AG04450 (cell line): ENCODE results near the gene SRRM1. TPM values are rescaled to one million over a fixed set of nuclear protein-coding genes. Genes with fewer than 3 reads are reported as not detected.

Experiments used
- CTCF ChIA-PET: fragments of 300-600, 350-600 bp; formaldehyde crosslinking; extraction: SDS; loops from one replicate; lab custom pipeline; 2022; ENCODE audit warnings: antibody characterized with exemption, inconsistent platforms; lab: Charles Lee
- POLR2A ChIA-PET: fragments of 350-600 bp; formaldehyde crosslinking; extraction: SDS; loops from one replicate; lab custom pipeline; 2021; ENCODE audit warnings: antibody characterized with exemption, inconsistent platforms; lab: Yijun Ruan, JAX
- DNase-seq: peaks from one replicate; pipeline ENCODE4 v3.0.0-alpha.2; 2011; ENCODE audit warnings: low read depth, low spot score
- H3K27ac ChIP-seq: one replicate; pipeline ENCODE4 v1.5.1; 2012; ENCODE audit warnings: low read depth, low read length, control low read depth
- H3K27me3 ChIP-seq: one replicate; pipeline ENCODE4 v1.6.0; 2012; ENCODE audit warnings: low read length; ENCODE audit not compliant: control insufficient read depth, insufficient read depth
- H3K4me3 ChIP-seq: 2 replicates; pipeline ENCODE4 v1.5.1; 2011; ENCODE audit warnings: mild to moderate bottlenecking, low read depth, low read length, control low read depth
- H3K9me3 ChIP-seq: 2 replicates; pipeline ENCODE4 v1.5.1; 2012; ENCODE audit warnings: low read length; ENCODE audit not compliant: control insufficient read depth, insufficient read depth
- CTCF ChIP-seq: IDR thresholded peaks from 2 replicates; pipeline ENCODE4 v1.5.1; 2011; ENCODE audit warnings: low read depth, low read length, control low read depth, inconsistent platforms
- polyA plus RNA-seq: library from polyadenylated mRNA; depleted of rRNA; stranded (reverse); fragments of >200 nt; gene quantifications from 2 replicates; pipeline ENCODE4 v1.2.3, GENCODE V29; 2011

Gene SRRM1
- polyA plus RNA-seq, 1 experiment: 61.2 TPM

- ChIA-PET POLR2A (interaction anchor here (0.6 to 1.4 kb wide), 2 partner anchors 15 to 37 kb away, joined by 3 to 14 read pairs; partner anchors contain the start of gene CLIC4), CTCF (no interaction called here)
- H3K27ac ChIP-seq: no peak overlapping the region
- H3K27me3 ChIP-seq: no peaks in the 10 kb centered on the region
- TF ChIP-seq CTCF: no peak
- no peak for DNase-seq
- H3K9me3 ChIP-seq: no peaks in the 10 kb centered on the region
- H3K4me3 ChIP-seq: no peak overlapping the region
Measured at GRCh38 chr1:24707687-24708086, 64.6 kb downstream of the SRRM1 start.

- H3K4me3 ChIP-seq: no peak overlapping the region
- POLR2A ChIA-PET: interaction anchor here (0.8 kb wide), 1 partner anchor 36 kb away, joined by 3 read pairs; the partner anchor contains the start of gene CLIC4
- no peaks in the 10 kb centered on the region for H3K9me3 ChIP-seq
- CTCF ChIA-PET: interaction anchor here (1.1 kb wide), 1 partner anchor 121 kb away, joined by 3 read pairs; no protein-coding TSS in a partner anchor
- H3K27ac ChIP-seq: no peak overlapping the region
- H3K27me3 ChIP-seq: no peaks in the 10 kb centered on the region
- no peak for DNase-seq
- no peak for TF ChIP-seq CTCF
Measured at GRCh38 chr1:24708938-24709337, 65.8 kb downstream of the SRRM1 start.

GRCh38 chr1:24709791-24710441, 66.8 kb downstream of the SRRM1 start:
- no peak overlapping the region for H3K4me3 ChIP-seq
- no peaks in the 10 kb centered on the region for H3K27me3 ChIP-seq
- POLR2A ChIA-PET: interaction anchor here (0.8 kb wide), 1 partner anchor 35 kb away, joined by 3 read pairs; the partner anchor contains the start of gene CLIC4
- no peaks in the 10 kb centered on the region for H3K9me3 ChIP-seq
- H3K27ac ChIP-seq: no peak overlapping the region
- TF ChIP-seq CTCF: no peak
- no peak for DNase-seq
- CTCF ChIA-PET: interaction anchor here (1.1 to 1.3 kb wide), 2 partner anchors 22 to 120 kb away, joined by 3 read pairs; no protein-coding TSS in a partner anchor

- H3K27me3 ChIP-seq: no peaks in the 10 kb centered on the region
- no peak overlapping the region for H3K27ac ChIP-seq
- DNase-seq: no peak
- ChIA-PET CTCF (no interaction called here), POLR2A (interaction anchor here (1.5 kb wide), 1 partner anchor 34 kb away, joined by 6 read pairs; the partner anchor contains the start of gene CLIC4)
- H3K9me3 ChIP-seq: no peaks in the 10 kb centered on the region
- no peak for TF ChIP-seq CTCF
- H3K4me3 ChIP-seq: no peak overlapping the region
Measured at GRCh38 chr1:24711329-24711728, 68.2 kb downstream of the SRRM1 start.

- no peak for TF ChIP-seq CTCF
- no peak overlapping the region for H3K4me3 ChIP-seq
- no peaks in the 10 kb centered on the region for H3K27me3 ChIP-seq
- ChIA-PET CTCF (interaction anchor here (0.7 kb wide), 1 partner anchor 118 kb away, joined by 3 read pairs; no protein-coding TSS in a partner anchor), POLR2A (interaction anchor here (1.5 kb wide), 1 partner anchor 32 kb away, joined by 9 read pairs; the partner anchor contains the start of gene CLIC4)
- no peak for DNase-seq
- no peaks in the 10 kb centered on the region for H3K9me3 ChIP-seq
- H3K27ac ChIP-seq: peak overlapping the region; percentile 47
Measured at GRCh38 chr1:24713176-24713575, 70.1 kb downstream of the SRRM1 start.
